GM10266 (cell line): ENCODE measurements around the gene TUNAR.

ENCODE experiments used
- DNase-seq: peaks from one replicate; pipeline ENCODE4 v3.0.0; 2012; ENCODE audit errors: extremely low spot score
- TF ChIP-seq, protein P1 (sequence below): IDR thresholded peaks from 2 replicates; pipeline ENCODE4 v1.5.1; 2012; ENCODE audit warnings: mild to moderate bottlenecking, low read depth; ENCODE audit not compliant: control insufficient read depth, insufficient read depth; ENCODE audit errors: missing control alignments

TUNAR gene

DNA sequence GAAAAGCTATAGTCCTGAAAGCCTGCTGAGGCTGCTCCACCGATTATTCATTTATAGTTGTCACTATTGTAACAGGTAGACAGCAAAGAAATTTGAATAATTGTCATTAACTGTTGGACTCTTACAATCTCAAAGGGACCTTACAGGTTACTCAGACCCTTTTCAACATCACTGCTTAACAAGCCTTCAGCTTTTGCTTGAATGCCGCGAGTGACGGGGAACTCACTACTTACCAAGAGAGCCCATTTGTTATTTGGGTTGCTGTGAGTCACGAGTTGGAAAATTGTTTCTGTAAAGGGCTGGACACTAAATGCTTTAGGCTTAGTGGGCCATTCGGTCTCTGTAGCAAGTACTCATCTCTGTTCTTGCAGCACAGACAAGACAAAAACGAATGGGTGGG, 5.9 kb upstream of the TUNAR start:
- TF ChIP-seq, protein P1, sequence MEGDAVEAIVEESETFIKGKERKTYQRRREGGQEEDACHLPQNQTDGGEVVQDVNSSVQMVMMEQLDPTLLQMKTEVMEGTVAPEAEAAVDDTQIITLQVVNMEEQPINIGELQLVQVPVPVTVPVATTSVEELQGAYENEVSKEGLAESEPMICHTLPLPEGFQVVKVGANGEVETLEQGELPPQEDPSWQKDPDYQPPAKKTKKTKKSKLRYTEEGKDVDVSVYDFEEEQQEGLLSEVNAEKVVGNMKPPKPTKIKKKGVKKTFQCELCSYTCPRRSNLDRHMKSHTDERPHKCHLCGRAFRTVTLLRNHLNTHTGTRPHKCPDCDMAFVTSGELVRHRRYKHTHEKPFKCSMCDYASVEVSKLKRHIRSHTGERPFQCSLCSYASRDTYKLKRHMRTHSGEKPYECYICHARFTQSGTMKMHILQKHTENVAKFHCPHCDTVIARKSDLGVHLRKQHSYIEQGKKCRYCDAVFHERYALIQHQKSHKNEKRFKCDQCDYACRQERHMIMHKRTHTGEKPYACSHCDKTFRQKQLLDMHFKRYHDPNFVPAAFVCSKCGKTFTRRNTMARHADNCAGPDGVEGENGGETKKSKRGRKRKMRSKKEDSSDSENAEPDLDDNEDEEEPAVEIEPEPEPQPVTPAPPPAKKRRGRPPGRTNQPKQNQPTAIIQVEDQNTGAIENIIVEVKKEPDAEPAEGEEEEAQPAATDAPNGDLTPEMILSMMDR: no peak
- no peak for DNase-seq

- DNase-seq: no peak
These were observed 5.1 kb upstream of the TUNAR start for GRCh38 chr14:95871531-95871930.

DNA sequence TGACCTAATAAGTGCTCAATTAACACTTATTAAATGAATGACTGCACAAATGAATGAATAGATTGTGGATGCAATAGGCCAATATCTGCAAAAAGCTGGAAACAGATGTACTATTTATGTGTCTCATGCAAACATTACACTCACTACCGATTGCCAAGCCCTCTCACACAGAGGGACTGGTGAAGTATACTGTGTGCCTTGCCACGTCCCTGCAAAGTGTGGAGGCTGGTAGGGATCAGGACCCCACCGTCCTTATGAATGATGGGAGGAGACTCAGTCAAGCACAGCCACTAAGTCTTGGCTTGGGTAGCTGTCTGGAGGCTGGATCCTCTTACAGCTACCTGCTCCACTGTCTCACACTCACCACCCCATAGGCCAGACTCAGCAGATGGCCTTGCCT, 3.9 kb upstream of the TUNAR start:
- DNase-seq: no peak

More at GRCh38 chr14:95871531-95871930, 5.1 kb upstream of the TUNAR start:
- TF ChIP-seq, protein P1: no peak

DNA sequence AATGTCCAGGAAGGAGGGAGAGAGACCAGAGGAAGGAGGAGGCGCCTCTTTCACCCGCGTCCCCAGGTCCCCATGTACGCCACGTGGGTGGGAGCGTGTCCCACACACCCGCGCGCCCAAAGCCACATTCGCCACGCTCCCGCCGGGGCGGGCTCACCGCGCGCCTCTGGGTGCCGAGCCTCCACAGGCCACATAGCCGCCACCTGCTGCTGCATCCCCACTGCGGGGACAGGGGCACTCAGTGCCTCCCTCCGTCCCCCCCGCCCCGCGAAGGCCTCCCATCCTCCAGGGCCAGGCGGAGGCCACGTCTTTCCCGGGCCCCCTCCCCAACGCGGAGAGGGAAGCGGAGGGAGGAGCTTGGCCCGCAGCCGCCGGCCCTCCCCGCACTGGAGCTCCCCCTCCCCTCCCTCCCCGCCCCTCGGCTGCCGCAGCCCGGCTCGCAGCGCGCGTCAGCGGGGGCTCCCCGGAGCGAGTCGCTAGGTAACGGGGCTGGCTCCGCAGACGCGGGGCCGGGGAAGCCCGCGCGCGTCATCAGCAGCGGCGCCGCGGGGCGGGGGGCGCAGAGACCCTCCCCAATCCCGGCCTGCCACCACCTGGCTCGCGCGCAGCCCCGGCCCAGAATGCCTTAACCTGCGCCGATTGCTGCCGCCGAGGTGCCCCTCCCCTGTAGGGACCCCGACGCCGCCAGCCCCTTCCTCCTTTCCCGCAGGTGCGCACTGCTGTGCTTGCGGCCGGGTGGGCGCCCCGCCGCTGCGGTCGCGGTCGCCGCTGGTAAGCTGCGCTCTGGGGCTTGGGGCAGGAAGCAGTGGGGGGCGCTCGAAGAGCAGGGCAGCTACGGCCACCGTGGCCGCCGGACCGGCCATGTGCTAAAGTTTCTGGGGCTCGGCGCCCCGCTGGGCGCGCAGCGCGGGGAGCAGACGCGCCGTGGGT, 536 bp upstream of the TUNAR start:
- no peak for DNase-seq
- TF ChIP-seq, protein P1: peak; percentile 17

More for the DNA sequence above, 3.9 kb upstream of the TUNAR start:
- TF ChIP-seq, protein P1: no peak

DNA sequence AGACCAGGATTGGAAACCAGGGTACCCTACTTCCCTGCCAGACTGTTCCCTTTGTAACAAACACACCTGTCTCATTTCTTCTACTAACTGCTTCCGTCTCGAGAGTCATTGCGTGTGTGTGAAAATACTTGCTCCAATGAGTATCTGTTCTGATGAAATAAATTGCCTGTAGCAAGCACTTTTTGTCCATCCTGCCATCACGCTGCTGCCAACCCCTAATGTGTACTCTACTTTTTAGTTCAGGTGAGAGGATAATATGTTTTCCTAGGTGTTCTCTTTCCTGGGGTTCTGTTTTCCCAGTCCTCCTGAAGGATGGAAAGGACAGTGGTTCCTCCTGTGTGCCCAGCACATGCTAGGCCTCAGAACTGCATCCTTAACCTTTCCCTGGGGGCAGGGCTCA, 1.0 kb downstream of the TUNAR start:
- DNase-seq: no peak
- TF ChIP-seq, protein P1: no peak

GRCh38 chr14:95884377-95884776, 7.7 kb downstream of the TUNAR start:
- TF ChIP-seq, protein P1: no peak
- no peak for DNase-seq

- TF ChIP-seq, protein P1: no peak
These were observed 8.6 kb downstream of the TUNAR start for GRCh38 chr14:95885278-95885677.

More at GRCh38 chr14:95885278-95885677, 8.6 kb downstream of the TUNAR start:
- DNase-seq: no peak
